WI38 (cell line): ENCODE results near the gene SH2D7.

Source experiments
- H3K4me3 ChIP-seq: 2 replicates; pipeline ENCODE4 v1.5.1; 2011; ENCODE audit warnings: low read depth, mild to moderate bottlenecking, control low read depth, low read length
- CTCF ChIP-seq: IDR thresholded peaks from 2 replicates; pipeline ENCODE4 v1.5.1; 2012; ENCODE audit warnings: low read depth, mild to moderate bottlenecking, control low read depth, low read length

Gene SH2D7

GRCh38 chr15:78092261-78093041, at the start of gene SH2D7:
Gene SH2D7, plus strand, starts transcription at chr15:78092561. Its CDS starts 24 bp downstream, at chr15:78092585.
- no peak for TF ChIP-seq CTCF
- H3K4me3 ChIP-seq: no peak within 1 kb of the TSS

GRCh38 chr15:78044407-78045155, 47.8 kb upstream of the SH2D7 start:
- no peak for TF ChIP-seq CTCF

GRCh38 chr15:78045189-78045588, 47.2 kb upstream of the SH2D7 start:
- no peak overlapping the region for H3K4me3 ChIP-seq

More at GRCh38 chr15:78044407-78045155, 47.8 kb upstream of the SH2D7 start:
- H3K4me3 ChIP-seq: no peak overlapping the region

GRCh38 chr15:78046796-78047341, 45.5 kb upstream of the SH2D7 start:
- TF ChIP-seq CTCF: no peak
- H3K4me3 ChIP-seq: no peak overlapping the region

More at GRCh38 chr15:78045189-78045588, 47.2 kb upstream of the SH2D7 start:
- TF ChIP-seq CTCF: no peak

GRCh38 chr15:78047761-78048627, 44.4 kb upstream of the SH2D7 start:
- TF ChIP-seq CTCF: no peak
- no peak overlapping the region for H3K4me3 ChIP-seq

GRCh38 chr15:78048628-78048920, 43.8 kb upstream of the SH2D7 start:
- no peak for TF ChIP-seq CTCF
- no peak overlapping the region for H3K4me3 ChIP-seq
